BLaER1 (cell line): ENCODE measurements around the gene MSL3B.

Experiments
- H3K27ac ChIP-seq: shearing (Covaris generic); formaldehyde crosslinking; 2 replicates; pipeline ENCODE4 v1.8.1; 2022
- H3K27me3 ChIP-seq: shearing (Covaris generic); formaldehyde crosslinking; 2 replicates; pipeline ENCODE4 v1.8.1; 2022
- H3K36me3 ChIP-seq: shearing (Covaris generic); formaldehyde crosslinking; 2 replicates; pipeline ENCODE4 v1.8.1; 2022
- H3K4me1 ChIP-seq: shearing (Covaris generic); formaldehyde crosslinking; 2 replicates; pipeline ENCODE4 v1.8.1; 2022
- H3K4me2 ChIP-seq: shearing (Covaris generic); formaldehyde crosslinking; 2 replicates; pipeline ENCODE4 v1.8.1; 2022
- H3K4me3 ChIP-seq: shearing (Covaris generic); formaldehyde crosslinking; 2 replicates; pipeline ENCODE4 v1.8.1; 2022
- H3K9ac ChIP-seq: shearing (Covaris generic); formaldehyde crosslinking; 2 replicates; pipeline ENCODE4 v1.8.1; 2022
- H3K9me3 ChIP-seq: shearing (Covaris generic); formaldehyde crosslinking; 2 replicates; pipeline ENCODE4 v1.8.1; 2022
- H4K20me1 ChIP-seq: shearing (Covaris generic); formaldehyde crosslinking; 2 replicates; pipeline ENCODE4 v1.8.1; 2022
- Cebpa-rat ChIP-seq: shearing (Covaris generic); IDR thresholded peaks from 2 replicates; pipeline ENCODE4 v1.8.1; 2022

Gene MSL3B

GRCh38 chr2:233835230-233836186 lies 32.7 kb downstream of the MSL3B start:
- TF ChIP-seq Cebpa-rat: no peak
- H3K27me3 ChIP-seq: no peaks in the 10 kb centered on the region
- no peak overlapping the region for H3K4me2 ChIP-seq
- H3K9ac ChIP-seq: 0 out of 2 replicates have a peak overlapping the region, but pooled peaks have one; percentile 9
- H3K27ac ChIP-seq: no peak overlapping the region
- no peak overlapping the region for H3K4me3 ChIP-seq
- peaks cover 59% of the 10 kb centered on the region for H4K20me1 ChIP-seq
- peaks cover 75% of the 10 kb centered on the region for H3K4me1 ChIP-seq
- peaks cover 66% of the 10 kb centered on the region for H3K36me3 ChIP-seq
- H3K9me3 ChIP-seq: no peaks in the 10 kb centered on the region

GRCh38 chr2:233833345-233833744 lies 34.8 kb downstream of the MSL3B start:
- H3K9me3 ChIP-seq: no peaks in the 10 kb centered on the region
- H3K9ac ChIP-seq: no peak overlapping the region
- peak overlapping the region; percentile 31 for H3K27ac ChIP-seq
- H3K4me3 ChIP-seq: no peak overlapping the region
- H4K20me1 ChIP-seq: peaks cover 37% of the 10 kb centered on the region
- H3K36me3 ChIP-seq: peaks cover 44% of the 10 kb centered on the region
- H3K4me2 ChIP-seq: peak overlapping the region; percentile 91
- no peak for TF ChIP-seq Cebpa-rat
- H3K27me3 ChIP-seq: no peaks in the 10 kb centered on the region
- H3K4me1 ChIP-seq: peaks cover 75% of the 10 kb centered on the region

- TF ChIP-seq Cebpa-rat: no peak
- Histone ChIP-seq H3K9me3 (no peaks in the 10 kb centered on the region), H3K27me3 (no peaks in the 10 kb centered on the region), H3K4me3 (no peak overlapping the region), H4K20me1 (peaks cover 33% of the 10 kb centered on the region), H3K36me3 (peaks cover 40% of the 10 kb centered on the region), H3K4me1 (peaks cover 75% of the 10 kb centered on the region), H3K9ac (no peak overlapping the region), H3K4me2 (peak overlapping the region; percentile 91), H3K27ac (peak overlapping the region; percentile 31)
Observed at GRCh38 chr2:233832869-233833311, 35.3 kb downstream of the MSL3B start.

GRCh38 chr2:233832414-233832813 lies 35.8 kb downstream of the MSL3B start:
- H3K27ac ChIP-seq: peak overlapping the region; percentile 31; the same call in 1 of the 2 replicates
- no peak for TF ChIP-seq Cebpa-rat
- no peaks in the 10 kb centered on the region for H3K9me3 ChIP-seq
- H4K20me1 ChIP-seq: peaks cover 28% of the 10 kb centered on the region
- no peaks in the 10 kb centered on the region for H3K27me3 ChIP-seq
- peaks cover 35% of the 10 kb centered on the region for H3K36me3 ChIP-seq
- H3K4me2 ChIP-seq: peak overlapping the region; percentile 91
- peaks cover 71% of the 10 kb centered on the region for H3K4me1 ChIP-seq
- H3K9ac ChIP-seq: no peak overlapping the region
- H3K4me3 ChIP-seq: no peak overlapping the region

- Histone ChIP-seq H3K36me3 (peaks cover 29% of the 10 kb centered on the region), H3K9ac (peak overlapping the region; percentile 52; the same call in 1 of the 2 replicates), H3K9me3 (no peaks in the 10 kb centered on the region), H3K4me1 (peaks cover 71% of the 10 kb centered on the region), H4K20me1 (peaks cover 22% of the 10 kb centered on the region), H3K27ac (peak overlapping the region; percentile 31; the same call in 1 of the 2 replicates), H3K4me2 (peak overlapping the region; percentile 91), H3K27me3 (no peaks in the 10 kb centered on the region), H3K4me3 (no peak overlapping the region)
- no peak for TF ChIP-seq Cebpa-rat
Observed at GRCh38 chr2:233831861-233832260, 36.3 kb downstream of the MSL3B start.

GRCh38 chr2:233831011-233831721 lies 37.0 kb downstream of the MSL3B start:
- Histone ChIP-seq H3K4me1 (peaks cover 71% of the 10 kb centered on the region), H3K4me2 (peak overlapping the region; percentile 91), H3K9me3 (no peaks in the 10 kb centered on the region), H4K20me1 (peaks cover 15% of the 10 kb centered on the region), H3K9ac (peak overlapping the region; percentile 52), H3K4me3 (peak overlapping the region; percentile 27; the same call in 1 of the 2 replicates), H3K36me3 (peaks cover 22% of the 10 kb centered on the region), H3K27ac (peak overlapping the region; percentile 81), H3K27me3 (no peaks in the 10 kb centered on the region)
- TF ChIP-seq Cebpa-rat: no peak

GRCh38 chr2:233830111-233830802 lies 37.9 kb downstream of the MSL3B start:
- H3K9me3 ChIP-seq: no peaks in the 10 kb centered on the region
- H3K4me1 ChIP-seq: peaks cover 71% of the 10 kb centered on the region
- H3K4me2 ChIP-seq: peak overlapping the region; percentile 91
- peaks cover 13% of the 10 kb centered on the region for H3K36me3 ChIP-seq
- no peaks in the 10 kb centered on the region for H3K27me3 ChIP-seq
- H4K20me1 ChIP-seq: peaks cover 6% of the 10 kb centered on the region; the same call in 1 of the 2 replicates
- no peak for TF ChIP-seq Cebpa-rat
- H3K9ac ChIP-seq: peak overlapping the region; percentile 52; the same call in 1 of the 2 replicates
- H3K27ac ChIP-seq: peak overlapping the region; percentile 81
- H3K4me3 ChIP-seq: peak overlapping the region; percentile 27; the same call in 1 of the 2 replicates

GRCh38 chr2:233829193-233830110 lies 38.7 kb downstream of the MSL3B start:
- TF ChIP-seq Cebpa-rat: no peak
- peak overlapping the region; percentile 91 for H3K4me2 ChIP-seq
- H4K20me1 ChIP-seq: 0 out of 2 replicates have a peak, but pooled peaks cover 5% of the 10 kb centered on the region
- no peak overlapping the region for H3K4me3 ChIP-seq
- peak overlapping the region; percentile 81 for H3K27ac ChIP-seq
- peaks cover 67% of the 10 kb centered on the region for H3K4me1 ChIP-seq
- H3K9me3 ChIP-seq: no peaks in the 10 kb centered on the region
- H3K9ac ChIP-seq: no peak overlapping the region
- peaks cover 6% of the 10 kb centered on the region; the same call in 1 of the 2 replicates for H3K36me3 ChIP-seq
- no peaks in the 10 kb centered on the region for H3K27me3 ChIP-seq
